Astrocyte of the spinal cord (primary cell): Measurements from ENCODE around the gene OPRM1.

Experiments used
- DNase-seq: peaks from one replicate; pipeline ENCODE4 v3.0.0; 2011; ENCODE audit warnings: low read depth, low spot score
- H3K4me3 ChIP-seq: 2 replicates; pipeline ENCODE4 v1.5.1; 2011; ENCODE audit warnings: low read depth, mild to moderate bottlenecking, low read length, moderate library complexity
- CTCF ChIP-seq: IDR thresholded peaks from 2 replicates; pipeline ENCODE4 v1.5.1; 2012; ENCODE audit warnings: low read depth, mild to moderate bottlenecking, low read length, inconsistent platforms
- in situ Hi-C: cut with HindIII; loops from 2 replicates; pipeline ENCODE4 v1.10.0; 2017; ENCODE audit warnings: low sequenced_read_pairs

The OPRM1 gene

GRCh38 chr6:154143753-154144152, 104.7 kb downstream of the OPRM1 start:
- in situ Hi-C loops: no loop called here
- H3K4me3 ChIP-seq: no peak overlapping the region
- no peak for TF ChIP-seq CTCF
- DNase-seq: no peak

- peak; percentile 54 for TF ChIP-seq CTCF
- in situ Hi-C loops: loop anchor here (25.0 kb wide), 1 partner anchor 233 kb away; no protein-coding TSS in a partner anchor
- peak; percentile 81 for DNase-seq
- no peak overlapping the region for H3K4me3 ChIP-seq
These were observed 115.4 kb downstream of the OPRM1 start for GRCh38 chr6:154154389-154154967.

- H3K4me3 ChIP-seq: no peak overlapping the region
- DNase-seq: peak; percentile 52
- in situ Hi-C loops: loop anchor here (25.0 kb wide), 1 partner anchor 231 kb away; no protein-coding TSS in a partner anchor
- TF ChIP-seq CTCF: peak; percentile 87
These were observed 117.3 kb downstream of the OPRM1 start for GRCh38 chr6:154156135-154156896.

GRCh38 chr6:154157082-154157481, 118.0 kb downstream of the OPRM1 start:
- no peak for TF ChIP-seq CTCF
- DNase-seq: no peak
- H3K4me3 ChIP-seq: no peak overlapping the region
- in situ Hi-C loops: loop anchor here (25.0 kb wide), 1 partner anchor 230 kb away; no protein-coding TSS in a partner anchor

- H3K4me3 ChIP-seq: no peak overlapping the region
- no peak for TF ChIP-seq CTCF
- DNase-seq: no peak
- in situ Hi-C loops: loop anchor here (25.0 kb wide), 1 partner anchor 230 kb away; no protein-coding TSS in a partner anchor
These were observed 118.7 kb downstream of the OPRM1 start for GRCh38 chr6:154157706-154158105.

GRCh38 chr6:154159126-154159525, 120.1 kb downstream of the OPRM1 start:
- DNase-seq: no peak
- no peak for TF ChIP-seq CTCF
- H3K4me3 ChIP-seq: no peak overlapping the region
- in situ Hi-C loops: loop anchor here (25.0 kb wide), 1 partner anchor 228 kb away; no protein-coding TSS in a partner anchor
